GM12801 (cell line): ENCODE results near the gene SIRPB2.
A peak's percentile ranks its signal among the peaks of the same experiment; 100 is the strongest.

ENCODE experiments used
- CTCF ChIP-seq: IDR thresholded peaks from one replicate; pipeline ENCODE4 v1.5.1; 2011; ENCODE audit warnings: control low read depth; ENCODE audit not compliant: insufficient read length; ENCODE audit errors: extremely low read depth

Gene SIRPB2

GRCh38 chr20:1467355-1468116, 23.7 kb downstream of the SIRPB2 start:
- TF ChIP-seq CTCF = no peak

- no peak for TF ChIP-seq CTCF
Measured at GRCh38 chr20:1467082-1467354, 24.2 kb downstream of the SIRPB2 start.

GRCh38 chr20:1466211-1467081, 24.8 kb downstream of the SIRPB2 start, which contains the start of gene NSFL1C:
NSFL1C (minus strand) TSS chr20:1466849; CDS start chr20:1466824, 25 bp downstream.
- peak; percentile 16 for TF ChIP-seq CTCF

DNA sequence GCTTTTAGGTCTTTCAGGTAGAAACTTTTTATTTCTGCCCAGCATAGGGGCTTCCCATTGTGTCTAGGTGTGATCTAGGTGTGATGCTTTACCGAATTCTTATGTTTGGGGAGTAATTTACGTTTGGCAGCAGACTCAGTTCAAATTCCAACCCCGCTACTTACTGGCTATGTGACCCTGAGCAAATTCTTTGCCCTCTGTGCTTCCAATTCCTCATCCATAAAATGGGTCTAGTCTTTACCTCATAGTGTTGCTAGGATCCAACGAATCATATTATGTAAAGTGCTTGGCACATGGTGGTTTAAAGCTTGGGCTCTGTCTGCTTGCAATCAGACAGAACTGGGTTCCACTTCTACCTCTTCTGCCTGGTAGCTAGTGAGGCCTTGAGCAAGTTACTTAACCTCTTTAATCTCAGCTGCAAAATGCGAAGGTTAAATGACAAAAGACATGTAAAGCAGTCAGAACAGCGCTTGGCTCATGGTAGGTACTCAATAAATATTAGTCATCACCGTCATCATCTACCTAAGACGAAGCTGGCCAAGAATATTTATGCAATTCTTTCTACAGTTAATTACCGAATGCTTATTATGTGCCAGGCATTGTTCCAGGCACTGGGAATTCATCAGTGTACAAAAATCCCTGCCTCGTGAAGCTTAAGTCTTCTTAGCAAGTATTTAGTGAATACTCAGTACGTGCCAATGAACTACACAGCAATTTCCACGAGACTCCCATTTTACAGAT, 25.6 kb downstream of the SIRPB2 start:
- no peak for TF ChIP-seq CTCF

DNA sequence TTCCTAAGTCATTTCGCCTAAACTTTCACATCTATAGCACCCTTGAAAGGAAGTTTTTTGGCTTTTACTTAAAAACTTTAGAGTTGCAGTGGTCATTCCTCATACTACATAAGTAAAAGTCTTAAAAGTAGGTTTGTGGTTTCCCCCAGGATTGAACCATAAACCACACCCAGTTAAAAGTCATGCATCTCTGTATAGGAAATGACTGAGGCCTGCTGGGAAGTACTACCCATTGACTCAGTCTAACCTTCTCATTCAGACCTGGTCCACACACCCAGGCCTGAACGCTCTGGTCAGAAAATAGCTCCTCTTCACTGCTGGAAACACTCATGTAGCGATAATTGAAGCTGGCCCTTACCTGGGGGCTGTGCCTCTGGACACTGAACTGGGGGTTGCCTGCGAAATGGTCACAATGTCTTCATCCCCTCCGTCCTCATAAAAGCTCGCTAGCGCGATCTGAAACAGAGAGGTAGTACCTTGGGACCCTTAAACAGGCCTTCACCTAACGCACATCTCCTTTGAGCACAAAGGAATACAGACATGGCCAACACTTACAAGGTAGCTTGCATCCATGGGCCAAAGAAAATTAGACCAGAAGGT, 27.1 kb downstream of the SIRPB2 start:
- TF ChIP-seq CTCF = no peak

GRCh38 chr20:1462834-1463233, 28.4 kb downstream of the SIRPB2 start:
- TF ChIP-seq CTCF = no peak

DNA sequence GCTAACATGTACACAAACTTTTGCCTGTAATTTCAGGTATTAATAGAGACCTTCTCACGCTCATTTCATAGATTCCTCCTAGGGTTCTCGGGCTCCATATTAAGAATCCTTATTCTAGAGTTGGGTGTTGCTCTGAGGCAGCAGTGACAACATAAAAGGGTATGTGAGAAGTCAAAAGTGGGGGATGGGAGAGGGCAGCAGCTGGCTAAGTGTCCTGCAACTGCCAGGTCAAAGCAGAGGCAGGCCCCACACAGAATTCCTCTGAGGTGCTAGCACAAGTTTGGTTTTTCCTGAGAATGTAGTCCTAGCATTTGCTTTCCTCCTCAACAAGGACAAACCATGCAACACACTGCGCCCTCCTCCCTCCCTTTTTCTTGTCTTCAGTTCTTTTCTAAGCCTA, 29.2 kb downstream of the SIRPB2 start:
- no peak for TF ChIP-seq CTCF
